HEK293 (cell line): Measurements from ENCODE around the gene IDH3B.

Source experiments
- TCF7L2 ChIP-seq: IDR thresholded peaks from 2 replicates; pipeline ENCODE4 v1.6.1; 2011; ENCODE audit warnings: low read depth, mild to moderate bottlenecking, inconsistent platforms, low read length, moderate library complexity, borderline replicate concordance
- TF ChIP-seq, protein P1 (sequence below): fragments of 450-650 bp; IDR thresholded peaks from 2 replicates; pipeline ENCODE4 v1.5.1; 2018; ENCODE audit warnings: missing biosample characterization, missing genetic modification characterization

DNA sequence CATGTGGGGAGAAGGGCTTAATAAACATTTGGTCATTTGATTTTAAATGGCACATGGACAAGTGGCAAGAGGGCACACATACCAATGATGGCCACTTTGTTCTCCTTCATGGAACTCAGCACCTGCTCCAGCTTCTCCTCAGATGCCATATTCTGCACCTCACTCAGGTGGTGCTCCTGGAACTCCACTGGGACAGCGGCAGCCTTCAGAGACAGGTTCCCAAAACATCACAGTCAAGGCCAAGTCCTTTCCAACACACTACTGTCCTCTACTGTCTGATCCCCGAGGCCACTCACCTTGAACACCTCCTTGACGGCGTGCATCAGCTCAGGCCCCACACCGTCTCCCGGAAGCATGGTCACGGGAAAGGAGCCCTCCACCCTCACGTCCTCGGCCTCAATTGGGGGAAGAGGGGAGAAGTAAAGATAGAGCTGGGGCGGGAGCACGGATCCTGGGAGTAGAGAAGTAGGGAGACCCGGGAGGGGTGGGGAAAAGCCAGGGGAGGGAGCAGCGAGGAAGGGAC is 591 bp downstream of the IDH3B start:
- TF ChIP-seq, protein P1, sequence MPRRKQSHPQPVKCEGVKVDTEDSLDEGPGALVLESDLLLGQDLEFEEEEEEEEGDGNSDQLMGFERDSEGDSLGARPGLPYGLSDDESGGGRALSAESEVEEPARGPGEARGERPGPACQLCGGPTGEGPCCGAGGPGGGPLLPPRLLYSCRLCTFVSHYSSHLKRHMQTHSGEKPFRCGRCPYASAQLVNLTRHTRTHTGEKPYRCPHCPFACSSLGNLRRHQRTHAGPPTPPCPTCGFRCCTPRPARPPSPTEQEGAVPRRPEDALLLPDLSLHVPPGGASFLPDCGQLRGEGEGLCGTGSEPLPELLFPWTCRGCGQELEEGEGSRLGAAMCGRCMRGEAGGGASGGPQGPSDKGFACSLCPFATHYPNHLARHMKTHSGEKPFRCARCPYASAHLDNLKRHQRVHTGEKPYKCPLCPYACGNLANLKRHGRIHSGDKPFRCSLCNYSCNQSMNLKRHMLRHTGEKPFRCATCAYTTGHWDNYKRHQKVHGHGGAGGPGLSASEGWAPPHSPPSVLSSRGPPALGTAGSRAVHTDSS (tag by site-specific recombination): no peak
- no peak for TF ChIP-seq TCF7L2
